GM19395 (cell line): ENCODE measurements around the gene SIRT1.
"Not testable (repeated sequence)": the region's sequence is repeated elsewhere in the genome, so short reads cannot be mapped to it uniquely, and the experiment has no call there.

Experiments
- ATAC-seq: cut with Tn5 transposase; IDR thresholded peaks from one replicate; pipeline ENCODE4 v1.9.1; 2021; ENCODE audit warnings: mild to moderate bottlenecking, moderate library complexity; ENCODE audit not compliant: unreplicated experiment

Gene SIRT1

GRCh38 chr10:67875340-67876238 lies 8.9 kb upstream of the SIRT1 start:
- ATAC-seq = no peak

DNA sequence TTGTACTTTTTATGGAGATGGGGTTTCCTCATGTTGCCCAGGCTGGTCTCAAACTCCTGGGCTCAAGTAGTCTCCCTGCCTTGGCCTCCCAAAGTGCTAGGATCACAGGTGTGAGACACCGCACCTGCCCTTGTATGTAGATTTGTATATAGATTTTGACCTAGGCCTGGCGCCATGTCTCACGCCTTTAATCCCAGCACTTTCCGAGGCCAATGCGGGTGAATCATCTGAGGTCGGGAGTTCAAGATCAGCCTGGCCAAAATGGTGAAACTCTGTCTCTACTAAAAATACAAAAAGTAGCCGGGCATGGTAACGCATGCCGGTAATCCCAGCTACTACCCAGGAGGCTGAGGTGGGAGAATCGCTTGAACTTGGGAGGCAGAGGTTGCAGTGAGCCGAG lies 7.0 kb upstream of the SIRT1 start:
- ATAC-seq = not testable (repeated sequence)

- ATAC-seq = no peak
Observed at GRCh38 chr10:67878133-67878532, 6.3 kb upstream of the SIRT1 start.

- no peak for ATAC-seq
Observed at GRCh38 chr10:67883710-67884312, 645 bp upstream of the SIRT1 start.

- ATAC-seq = peak; percentile 69
Observed at GRCh38 chr10:67884842-67885670, 600 bp downstream of the SIRT1 start.

- no peak for ATAC-seq
Observed at GRCh38 chr10:67893637-67894036, 9.2 kb downstream of the SIRT1 start.

DNA sequence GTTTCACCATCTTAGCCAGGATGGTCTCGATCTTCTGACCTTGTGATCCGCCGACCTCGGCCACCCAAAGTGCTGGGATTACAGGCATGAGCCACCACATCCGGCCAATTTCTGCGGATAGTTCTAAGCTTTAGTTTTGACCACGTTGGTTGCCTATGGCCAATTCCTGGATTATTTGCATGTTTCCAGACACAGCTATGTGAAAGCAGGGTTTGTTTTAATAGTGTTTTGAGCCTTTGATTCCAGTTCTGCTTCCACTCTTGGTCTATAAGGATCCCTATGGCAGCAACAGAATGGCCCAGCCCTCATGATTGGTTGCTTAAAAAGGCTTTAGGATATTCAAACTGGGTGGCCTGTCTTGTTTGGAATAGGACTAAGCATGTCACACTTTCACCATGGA lies 19.1 kb downstream of the SIRT1 start:
- ATAC-seq = no peak

DNA sequence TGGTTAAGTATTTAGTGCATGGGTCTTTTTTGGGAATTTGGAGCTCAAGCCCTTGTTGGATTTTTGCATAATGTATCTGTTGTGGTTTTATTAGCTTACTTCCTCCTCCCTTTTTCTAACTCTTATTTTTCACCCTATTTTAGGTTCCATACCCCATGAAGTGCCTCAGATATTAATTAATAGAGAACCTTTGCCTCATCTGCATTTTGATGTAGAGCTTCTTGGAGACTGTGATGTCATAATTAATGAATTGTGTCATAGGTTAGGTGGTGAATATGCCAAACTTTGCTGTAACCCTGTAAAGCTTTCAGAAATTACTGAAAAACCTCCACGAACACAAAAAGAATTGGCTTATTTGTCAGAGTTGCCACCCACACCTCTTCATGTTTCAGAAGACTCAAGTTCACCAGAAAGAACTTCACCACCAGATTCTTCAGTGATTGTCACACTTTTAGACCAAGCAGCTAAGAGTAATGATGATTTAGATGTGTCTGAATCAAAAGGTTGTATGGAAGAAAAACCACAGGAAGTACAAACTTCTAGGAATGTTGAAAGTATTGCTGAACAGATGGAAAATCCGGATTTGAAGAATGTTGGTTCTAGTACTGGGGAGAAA lies 28.0 kb downstream of the SIRT1 start:
- ATAC-seq = no peak

- no peak for ATAC-seq
Observed at GRCh38 chr10:67914777-67915340, 30.4 kb downstream of the SIRT1 start.

GRCh38 chr10:67917169-67917568 lies 32.7 kb downstream of the SIRT1 start:
- no peak for ATAC-seq

- ATAC-seq = no peak
Observed at GRCh38 chr10:67917679-67918078, 33.2 kb downstream of the SIRT1 start.

DNA sequence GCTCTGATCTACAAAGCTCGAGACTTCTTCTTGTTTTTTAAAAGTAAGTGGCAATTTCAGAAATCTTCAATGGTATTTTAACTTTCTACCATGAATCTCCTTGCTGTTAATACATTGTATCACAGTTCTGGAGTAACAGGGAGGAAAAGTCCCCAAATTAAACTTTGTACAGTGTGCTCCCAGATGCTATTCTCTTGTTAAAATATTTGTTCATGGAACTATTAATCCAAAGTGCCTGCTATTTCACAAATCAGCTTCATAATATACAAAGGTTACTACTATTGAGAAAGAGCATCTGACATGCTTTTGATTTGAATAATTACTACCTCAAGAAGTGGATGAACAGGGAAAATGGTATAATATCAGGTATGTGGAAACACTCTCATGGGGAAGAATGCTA lies 36.6 kb downstream of the SIRT1 start:
- no peak for ATAC-seq

- ATAC-seq = no peak
Observed at GRCh38 chr10:67923551-67923950, 39.1 kb downstream of the SIRT1 start.

- no peak for ATAC-seq
Observed at GRCh38 chr10:67924136-67924535, 39.7 kb downstream of the SIRT1 start.

DNA sequence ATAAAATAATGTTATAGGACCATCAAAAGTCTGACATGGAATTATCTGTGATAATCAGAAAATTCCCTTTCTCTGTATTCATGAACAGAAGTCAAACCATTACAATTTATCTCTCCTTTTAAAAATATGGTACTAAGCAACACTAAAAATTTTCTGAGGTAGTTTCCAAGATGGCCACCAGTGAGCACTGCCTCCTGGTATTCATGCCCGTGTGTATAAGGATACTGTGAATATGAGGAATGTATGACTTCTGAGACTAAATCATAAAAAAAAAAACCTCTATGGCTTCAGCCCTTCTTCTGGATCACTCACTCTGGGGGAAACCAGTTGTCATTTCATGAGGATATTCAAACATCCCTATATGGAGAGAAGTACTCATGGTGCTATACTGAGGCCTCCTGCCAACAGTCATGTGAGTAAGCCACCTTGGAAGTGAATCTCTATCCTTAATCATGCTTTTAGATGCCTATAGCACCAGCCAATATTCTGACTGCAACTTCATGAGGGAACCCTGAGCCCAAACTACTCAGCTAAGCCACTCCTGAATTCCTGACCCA lies 41.1 kb downstream of the SIRT1 start:
- no peak for ATAC-seq

- ATAC-seq = no peak
Observed at GRCh38 chr10:67926951-67927350, 42.5 kb downstream of the SIRT1 start.

DNA sequence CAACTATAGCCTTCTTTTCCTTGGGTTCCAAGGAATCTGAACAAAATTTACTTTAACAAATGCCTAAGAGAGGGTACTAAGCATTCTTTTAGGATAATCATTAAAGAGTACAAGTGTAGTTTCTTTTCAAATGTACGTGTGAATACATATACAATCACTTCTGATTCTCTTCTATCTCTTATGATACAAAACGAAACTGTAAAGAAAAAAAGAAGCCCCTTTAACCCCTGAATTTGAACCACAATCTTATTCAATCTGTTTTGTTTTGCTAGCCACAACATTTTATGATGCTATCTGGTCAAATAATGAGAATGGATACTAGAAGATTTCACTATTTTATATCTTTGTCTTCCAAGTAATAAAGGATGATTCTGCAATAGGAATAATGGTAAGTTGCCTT lies 48.7 kb downstream of the SIRT1 start:
- ATAC-seq = no peak

DNA sequence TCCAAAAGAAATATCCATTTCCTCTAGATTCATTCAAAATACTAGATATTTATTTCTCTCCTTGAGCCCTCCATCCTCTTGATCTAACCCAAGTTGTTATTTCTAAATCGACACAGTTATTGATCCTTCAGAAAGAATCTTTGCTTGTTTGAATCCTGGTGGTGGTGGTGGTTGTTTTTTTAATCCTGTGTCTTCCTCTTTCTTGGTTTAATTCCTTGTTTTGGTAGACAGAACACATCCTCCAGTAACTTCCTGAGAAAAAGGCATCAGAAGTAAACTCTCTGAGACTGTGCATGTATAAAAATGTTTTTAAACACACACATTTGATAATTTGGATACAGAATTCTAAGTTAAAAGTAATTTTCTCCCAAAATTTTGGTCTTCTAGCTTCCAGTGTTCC lies 49.9 kb downstream of the SIRT1 start:
- ATAC-seq = no peak

- no peak for ATAC-seq
Observed at GRCh38 chr10:67935223-67935622, 50.8 kb downstream of the SIRT1 start.

GRCh38 chr10:67936416-67936815 lies 52.0 kb downstream of the SIRT1 start:
- ATAC-seq = no peak
